Measurements from ENCODE around the gene CMSS1.

CMSS1 gene

GRCh38 chr3:100163787-100164186 lies 346.1 kb downstream of the CMSS1 start:
- DNase-seq = no peak

- DNase-seq = no peak
Observed at GRCh38 chr3:100164743-100165142, 347.1 kb downstream of the CMSS1 start.

GRCh38 chr3:100165926-100166550 lies 348.4 kb downstream of the CMSS1 start:
- no peak for DNase-seq

- DNase-seq = no peak
Observed at GRCh38 chr3:100169201-100169920, 351.7 kb downstream of the CMSS1 start.

GRCh38 chr3:100170486-100170885 lies 352.8 kb downstream of the CMSS1 start:
- no peak for DNase-seq

GRCh38 chr3:100171211-100171914 lies 353.7 kb downstream of the CMSS1 start:
- no peak for DNase-seq

GRCh38 chr3:100173961-100174360 lies 356.3 kb downstream of the CMSS1 start:
- DNase-seq = no peak

GRCh38 chr3:100175637-100176280 lies 358.1 kb downstream of the CMSS1 start:
- no peak for DNase-seq

GRCh38 chr3:100179692-100180349 lies 362.2 kb downstream of the CMSS1 start:
- no peak for DNase-seq

GRCh38 chr3:100183608-100184125 lies 366.0 kb downstream of the CMSS1 start:
- no peak for DNase-seq

GRCh38 chr3:100184948-100185570 lies 367.4 kb downstream of the CMSS1 start:
- DNase-seq = no peak

GRCh38 chr3:100185847-100186246 lies 368.2 kb downstream of the CMSS1 start:
- DNase-seq = no peak

- no peak for DNase-seq
Observed at GRCh38 chr3:100189444-100189964, 371.8 kb downstream of the CMSS1 start.

GRCh38 chr3:100195375-100195774 lies 377.7 kb downstream of the CMSS1 start:
- no peak for DNase-seq

- no peak for DNase-seq
Observed at GRCh38 chr3:100197876-100198275, 380.2 kb downstream of the CMSS1 start.

GRCh38 chr3:100198579-100199269 lies 381.1 kb downstream of the CMSS1 start:
- no peak for DNase-seq

GRCh38 chr3:100205171-100205570 lies 387.5 kb downstream of the CMSS1 start:
- no peak for DNase-seq

GRCh38 chr3:100206687-100207086 lies 389.0 kb downstream of the CMSS1 start:
- DNase-seq = no peak

- no peak for DNase-seq
Observed at GRCh38 chr3:100207886-100208285, 390.2 kb downstream of the CMSS1 start.

GRCh38 chr3:100209169-100209568 lies 391.5 kb downstream of the CMSS1 start:
- no peak for DNase-seq
